ENCODE results near the gene SEZ6L.

The SEZ6L gene

GRCh38 chr22:26214466-26214865 lies 45.2 kb downstream of the SEZ6L start:
- Histone ChIP-seq H3K4me3 (ENCODE audit: low read length, poor library complexity, severe bottlenecking) (no peak overlapping the region), H3K79me2 (ENCODE audit: insufficient read depth, low read length) (no peaks in the 10 kb centered on the region), H3K36me3 (ENCODE audit: insufficient read depth, low read length) (no peaks in the 10 kb centered on the region), H3K4me2 (ENCODE audit: low read depth, low read length, poor library complexity, severe bottlenecking) (no peak overlapping the region), H3K9me2 (replicated peaks; ENCODE audit: low read depth, low read length) (no peaks in the 10 kb centered on the region), H3K4me1 (ENCODE audit: insufficient read depth, low read length, poor library complexity, severe bottlenecking) (peaks cover 1% of the 10 kb centered on the region), H4K20me1 (ENCODE audit: insufficient read depth, low read length, poor library complexity, severe bottlenecking) (no peaks in the 10 kb centered on the region), H2AFZ (ENCODE audit: low read length) (no peak overlapping the region), H3K9ac (ENCODE audit: low read depth, low read length, poor library complexity, severe bottlenecking) (no peak overlapping the region), H3K9me3 (ENCODE audit: insufficient read depth, low read depth, low read length) (no peaks in the 10 kb centered on the region), H3F3A (ENCODE audit: low read depth) (no peaks in the 10 kb centered on the region), H3K27me3 (ENCODE audit: insufficient read depth, low read length, poor library complexity, severe bottlenecking) (no peaks in the 10 kb centered on the region)
- TF ChIP-seq EZH2phosphoT487 (IDR thresholded peaks at IDR 0.05; ENCODE audit: borderline replicate concordance), result no peak
- TF ChIP-seq CTCF (conservative IDR thresholded peaks at IDR 0.05; ENCODE audit: low read length), result no peak

GRCh38 chr22:26215736-26216135 lies 46.5 kb downstream of the SEZ6L start:
- H3K4me2 ChIP-seq (ENCODE audit: low read depth, low read length, poor library complexity, severe bottlenecking), result no peak overlapping the region
- no peaks in the 10 kb centered on the region for H4K20me1 ChIP-seq (ENCODE audit: insufficient read depth, low read length, poor library complexity, severe bottlenecking)
- H3K4me3 ChIP-seq (ENCODE audit: low read length, poor library complexity, severe bottlenecking), result no peak overlapping the region
- H3K9me2 ChIP-seq (replicated peaks; ENCODE audit: low read depth, low read length), result no peaks in the 10 kb centered on the region
- H3K36me3 ChIP-seq (ENCODE audit: insufficient read depth, low read length), result no peaks in the 10 kb centered on the region
- H3K9me3 ChIP-seq (ENCODE audit: insufficient read depth, low read depth, low read length), result no peaks in the 10 kb centered on the region
- H3K9ac ChIP-seq (ENCODE audit: low read depth, low read length, poor library complexity, severe bottlenecking), result no peak overlapping the region
- H3K79me2 ChIP-seq (ENCODE audit: insufficient read depth, low read length), result no peaks in the 10 kb centered on the region
- H2AFZ ChIP-seq (ENCODE audit: low read length), result no peak overlapping the region
- no peaks in the 10 kb centered on the region for H3K27me3 ChIP-seq (ENCODE audit: insufficient read depth, low read length, poor library complexity, severe bottlenecking)
- TF ChIP-seq EZH2phosphoT487 (IDR thresholded peaks at IDR 0.05; ENCODE audit: borderline replicate concordance), result no peak
- no peak for TF ChIP-seq CTCF (conservative IDR thresholded peaks at IDR 0.05; ENCODE audit: low read length)
- peaks cover 10% of the 10 kb centered on the region for H3K4me1 ChIP-seq (ENCODE audit: insufficient read depth, low read length, poor library complexity, severe bottlenecking)
- H3F3A ChIP-seq (ENCODE audit: low read depth), result no peaks in the 10 kb centered on the region

- H2AFZ ChIP-seq (ENCODE audit: low read length), result no peak overlapping the region
- TF ChIP-seq EZH2phosphoT487 (IDR thresholded peaks at IDR 0.05; ENCODE audit: borderline replicate concordance), result no peak
- no peak for TF ChIP-seq CTCF (conservative IDR thresholded peaks at IDR 0.05; ENCODE audit: low read length)
- H3K9me3 ChIP-seq (ENCODE audit: insufficient read depth, low read depth, low read length), result no peaks in the 10 kb centered on the region
Observed at GRCh38 chr22:26225207-26225606, 55.9 kb downstream of the SEZ6L start.

More at GRCh38 chr22:26225207-26225606, 55.9 kb downstream of the SEZ6L start:
- no peak overlapping the region for H3K9ac ChIP-seq (ENCODE audit: low read depth, low read length, poor library complexity, severe bottlenecking)
- no peak overlapping the region for H3K4me3 ChIP-seq (ENCODE audit: low read length, poor library complexity, severe bottlenecking)
- H3K36me3 ChIP-seq (ENCODE audit: insufficient read depth, low read length), result no peaks in the 10 kb centered on the region
- H3K9me2 ChIP-seq (replicated peaks; ENCODE audit: low read depth, low read length), result no peaks in the 10 kb centered on the region
- no peaks in the 10 kb centered on the region for H4K20me1 ChIP-seq (ENCODE audit: insufficient read depth, low read length, poor library complexity, severe bottlenecking)
- no peaks in the 10 kb centered on the region for H3K79me2 ChIP-seq (ENCODE audit: insufficient read depth, low read length)
- H3K27me3 ChIP-seq (ENCODE audit: insufficient read depth, low read length, poor library complexity, severe bottlenecking), result no peaks in the 10 kb centered on the region
- H3K4me1 ChIP-seq (ENCODE audit: insufficient read depth, low read length, poor library complexity, severe bottlenecking), result peaks cover 2% of the 10 kb centered on the region
- no peak overlapping the region for H3K4me2 ChIP-seq (ENCODE audit: low read depth, low read length, poor library complexity, severe bottlenecking)
- no peaks in the 10 kb centered on the region for H3F3A ChIP-seq (ENCODE audit: low read depth)

Measured in Loucy (cell line).